Measurements from ENCODE around the gene MT1F.

GRCh38 chr16:56679818-56680217, 22.1 kb downstream of the MT1F start:
- TF ChIP-seq CTCF (optimal IDR thresholded peaks at IDR 0.05 in 1 of 3, IDR thresholded peaks at IDR 0.05 in 1 of 3, conservative IDR thresholded peaks at IDR 0.05 in 1 of 3; ENCODE audit: extremely low read depth in 1 of 3, insufficient read depth in 2 of 3, low read length in 3 of 3) (no peak), EZH2 (IDR thresholded peaks at IDR 0.05; ENCODE audit: low read length) (no peak)
